ENCODE results near the gene PYGM.

DNA sequence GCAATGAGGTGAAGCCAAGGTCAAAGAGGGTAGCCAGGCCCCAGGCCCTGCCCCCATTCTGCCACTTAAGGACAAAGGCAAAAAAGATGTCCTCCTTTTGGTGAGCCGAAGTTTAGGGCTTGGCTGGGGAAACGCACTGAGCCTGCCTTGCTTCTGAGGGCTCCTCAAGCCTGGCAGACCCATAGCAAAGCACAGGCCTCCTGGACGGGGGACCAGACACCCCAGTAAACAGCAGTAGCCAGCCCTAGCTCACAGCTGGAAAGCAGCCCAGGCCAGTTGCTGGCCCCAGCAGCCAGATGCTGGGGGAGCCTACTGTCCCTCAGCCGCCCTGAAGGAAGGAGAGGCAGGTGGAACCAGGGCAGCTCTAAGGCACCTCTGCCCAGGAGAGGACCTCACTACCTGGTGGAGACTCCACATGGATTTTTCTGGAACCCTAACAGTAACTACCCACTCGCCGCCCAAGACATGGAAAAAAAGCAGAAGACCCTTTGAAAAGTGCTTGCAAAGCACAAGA, 3.8 kb upstream of the PYGM start:
- TF ChIP-seq CTCF (IDR thresholded peaks at IDR 0.05 in 4 of 5, conservative IDR thresholded peaks at IDR 0.05 in 1 of 5): no peak
- no peak for TF ChIP-seq POLR2A (IDR thresholded peaks at IDR 0.05)

All from gastrocnemius medialis (tissue), 4 donors.